Vagina (tissue), 2 donors: ENCODE results near the gene LHX5.

Source experiments
- CTCF ChIP-seq, 3 experiments: fragments of 450-650 bp in 2 of 3; fragments of 200-600 bp in 1 of 3; sonication (generic) in 1 of 3; IDR thresholded peaks; one replicate each; pipeline ENCODE4 v1.5.1; 2017 to 2019; ENCODE audit warnings: antibody characterized with exemption in 3 of 3, mild to moderate bottlenecking in 2 of 3, moderate library complexity in 2 of 3
- POLR2A ChIP-seq, 2 donors: fragments of 450-650 bp; IDR thresholded peaks; one replicate each; pipeline ENCODE4 v1.6.1; 2017; ENCODE audit warnings: antibody characterized with exemption in 2 of 2, mild to moderate bottlenecking in 2 of 2, moderate library complexity in 2 of 2

DNA sequence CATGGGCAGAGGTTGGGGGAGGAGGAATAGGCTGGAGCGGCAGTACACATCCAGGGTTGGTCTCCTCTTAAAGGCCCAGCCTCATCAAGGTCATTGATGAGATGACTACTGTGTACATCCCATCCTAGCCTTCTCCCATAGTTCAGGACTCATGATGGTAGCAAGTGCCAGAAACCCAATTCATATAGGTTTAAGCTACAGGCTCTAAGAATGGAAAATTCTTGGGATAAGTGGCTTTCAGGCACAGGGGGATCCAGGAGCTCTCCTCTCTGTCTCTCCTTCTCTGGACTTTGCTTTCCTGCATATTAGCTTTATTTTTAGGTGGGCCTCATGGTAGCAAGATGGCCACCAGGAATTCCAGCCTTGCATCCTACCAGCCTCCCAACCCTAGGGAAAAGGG is 43.2 kb downstream of the LHX5 start:
- TF ChIP-seq CTCF (IDR thresholded peaks at IDR 0.05): no peak
- no peak for TF ChIP-seq POLR2A (IDR thresholded peaks at IDR 0.05)
